ENCODE results near the gene TGFB1I1. TPM values are rescaled to one million over a fixed set of nuclear protein-coding genes. Genes with fewer than 3 reads are reported as not detected.

TGFB1I1 gene
- total and polyA plus RNA-seq, 2 of the 13 experiments (the other 11 are each of a cell fraction or from before 2014, with no cell fraction given), result 0.80 to 2.9 TPM

DNA sequence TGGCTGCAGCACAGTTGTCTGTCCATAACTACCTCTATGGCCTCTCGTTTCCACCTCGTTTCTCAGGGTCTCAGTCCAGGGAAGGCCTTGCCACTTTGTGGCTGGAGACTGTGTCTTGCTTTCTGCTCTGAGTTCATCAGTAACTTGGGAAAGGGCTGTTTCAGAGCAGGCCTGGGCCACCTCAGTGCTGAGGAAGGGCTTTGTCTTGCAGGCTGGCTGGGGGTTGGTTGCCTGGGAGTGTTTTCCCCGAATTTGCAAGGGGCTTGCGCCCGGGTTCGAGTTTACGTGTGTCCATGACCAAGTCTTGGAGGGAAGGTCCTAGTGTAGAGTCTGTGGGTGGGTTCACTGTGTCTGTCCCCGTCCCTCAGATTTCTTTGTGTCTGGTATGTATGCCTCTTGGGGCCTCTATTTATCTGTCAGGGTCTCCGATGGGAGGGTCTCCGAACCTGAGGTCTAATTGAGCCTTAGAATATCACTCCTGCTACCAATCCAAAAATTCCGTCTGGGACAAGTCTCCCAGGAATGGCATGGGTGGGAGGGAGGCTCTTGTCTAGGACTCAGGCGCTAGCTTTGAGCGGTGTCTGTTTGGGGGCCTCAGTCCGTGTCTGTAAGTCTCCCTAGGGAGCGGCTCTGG lies 594 bp upstream of the TGFB1I1 start:
- Histone ChIP-seq H3K4me2 (ENCODE audit: low read depth, low read length) (peak overlapping the region; percentile 82), H3K9me3 (ENCODE audit: low read length) (no peaks in the 10 kb centered on the region), H4K20me1 (ENCODE audit: insufficient read depth, low read length) (no peaks in the 10 kb centered on the region), H3K27me3 (ENCODE audit: control insufficient read depth in 1 of 2, insufficient read depth in 2 of 2, low read length in 2 of 2) (peaks cover 0 to 7% of the 10 kb centered on the region in 2 experiments; a peak in 1 of 5 replicates), H3K4me3 (replicated peaks in 1 of 3; ENCODE audit: insufficient read depth in 1 of 3, low read depth in 2 of 3, low read length in 3 of 3) (peak overlapping the region; percentile 53 to 74 (median 61)), H3K9ac (ENCODE audit: insufficient read depth, low read depth, low read length) (peak overlapping the region; percentile 50; the same call in 1 of the 2 replicates), H2AFZ (ENCODE audit: low read length) (peak overlapping the region; percentile 30), H3K79me2 (ENCODE audit: insufficient read depth, low read length) (no peaks in the 10 kb centered on the region), H3K27ac (ENCODE audit: extremely low read length, insufficient read depth, low read length) (no peak overlapping the region), H3K4me1 (ENCODE audit: insufficient read depth, low read length) (peaks cover 42% of the 10 kb centered on the region), H3K36me3 (replicated peaks in 1 of 2; ENCODE audit: control insufficient read depth in 1 of 2, insufficient read depth in 2 of 2, low read length in 2 of 2) (peaks cover 2 to 9% of the 10 kb centered on the region in 2 experiments; a peak in 4 of 5 replicates)
- CTCF ChIA-PET (ENCODE audit: low intra/inter-chr PET ratio, low total read pairs), result no interaction called here
- in situ Hi-C loops (cut with HindIII; ENCODE audit: extremely low pct_ligation_motif_present, low pct_unique_long_range_greater_than_20kb), result no loop called here
- ATAC-seq, result no peak; the same call in 1 of the 3 replicates
- POLR2A ChIA-PET, result interaction anchor here (0.8 to 1.3 kb wide), 4 partner anchors 12 to 37 kb away, joined by 3 to 13 read pairs (median 3); partner anchors contain the start of genes ARMC5 and RUSF1
- BruUV-seq (replicated peaks), result no TSS peak
- WGBS (ENCODE audit: low lambda C conversion rate), result 49% methylated on average over 14 of the region's 15 CpGs
- intact Hi-C loops (cut with micrococcal nuclease; ENCODE audit: unreplicated experiment), result no loop called here
- no peak for FAIRE-seq
- TF ChIP-seq ZBTB38 (CRISPR knock-in tag; IDR thresholded peaks at IDR 0.05) (no peak), SMYD3 (CRISPR knock-in tag; IDR thresholded peaks at IDR 0.05) (no peak), JUNB (CRISPR knock-in tag; IDR thresholded peaks at IDR 0.05; ENCODE audit: borderline replicate concordance) (no peak), NFKB2 (CRISPR knock-in tag; IDR thresholded peaks at IDR 0.05; ENCODE audit: borderline replicate concordance) (no peak), SMC3 (IDR thresholded peaks at IDR 0.05; ENCODE audit: low read length) (no peak), KMT2A (CRISPR knock-in tag; IDR thresholded peaks at IDR 0.05) (no peak), EP300 (IDR thresholded peaks at IDR 0.05; ENCODE audit: low read depth in 2 of 2, low read length in 2 of 2) (no peak), EP300 (CRISPR knock-in tag; IDR thresholded peaks at IDR 0.05; ENCODE audit: borderline replicate concordance) (no peak), RBM22 (optimal IDR thresholded peaks at IDR 0.05; ENCODE audit: low read length) (no peak), FOXK1 (CRISPR knock-in tag; IDR thresholded peaks at IDR 0.05; ENCODE audit: borderline replicate concordance, low read depth) (no peak), HOXA5 (CRISPR knock-in tag; IDR thresholded peaks at IDR 0.05) (0 out of 2 replicates have a peak, but pooled peaks have one; percentile 13), TBX2 (CRISPR knock-in tag; IDR thresholded peaks at IDR 0.05; ENCODE audit: borderline replicate concordance) (0 out of 2 replicates have a peak, but pooled peaks have one; percentile 11), HDAC1 (CRISPR knock-in tag; IDR thresholded peaks at IDR 0.05) (no peak), ZNF282 (IDR thresholded peaks at IDR 0.05; ENCODE audit: partially characterized antibody) (no peak)
- no peak for DNase-seq (ENCODE audit: low spot score)
